ENCODE measurements around the gene PTH1R.

Gene PTH1R

DNA sequence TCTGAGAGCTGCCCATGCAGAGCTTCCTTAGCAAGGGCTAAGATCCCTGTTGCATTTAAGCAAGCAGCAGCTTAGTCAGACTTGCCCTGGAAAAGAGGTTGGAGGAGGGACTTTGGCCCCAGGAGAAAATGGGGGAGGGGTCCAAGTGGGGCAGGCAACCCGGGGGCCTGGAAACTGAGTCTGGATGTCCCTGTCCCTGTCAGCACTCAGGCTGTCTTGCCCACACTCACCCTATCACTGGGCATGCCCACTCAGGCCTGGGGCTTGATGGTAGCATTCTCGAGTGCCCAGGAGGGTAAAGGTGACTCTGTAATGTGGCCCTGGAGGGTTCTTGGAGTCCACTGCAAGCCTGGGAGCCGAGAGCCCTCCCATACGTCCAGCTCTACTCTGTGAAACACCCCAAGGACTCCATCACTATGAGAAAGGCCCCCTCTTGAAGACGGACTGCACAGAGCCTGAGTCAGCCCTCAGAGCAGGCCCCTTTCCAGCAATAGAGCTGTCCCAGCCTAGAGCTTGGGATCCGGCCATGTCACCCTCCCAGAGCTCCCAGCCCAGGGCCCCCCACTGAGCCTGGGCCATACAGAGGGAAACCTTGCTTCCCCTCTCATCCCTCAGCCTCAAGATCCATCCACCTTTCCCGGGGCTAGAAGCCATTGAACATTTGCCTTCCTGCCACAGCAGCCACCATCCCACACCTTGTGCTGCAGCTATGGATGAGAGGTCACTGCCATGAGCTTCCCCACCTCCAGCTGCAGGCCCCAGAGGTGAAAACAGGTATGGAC is 27.6 kb upstream of the PTH1R start:
- DNase-seq (ENCODE audit: low read depth in 4 of 4, low spot score in 1 of 4) = no peak

GRCh38 chr3:46850468-46850779 is 27.1 kb upstream of the PTH1R start:
- no peak for DNase-seq (ENCODE audit: low read depth in 4 of 4, low spot score in 1 of 4)

DNA sequence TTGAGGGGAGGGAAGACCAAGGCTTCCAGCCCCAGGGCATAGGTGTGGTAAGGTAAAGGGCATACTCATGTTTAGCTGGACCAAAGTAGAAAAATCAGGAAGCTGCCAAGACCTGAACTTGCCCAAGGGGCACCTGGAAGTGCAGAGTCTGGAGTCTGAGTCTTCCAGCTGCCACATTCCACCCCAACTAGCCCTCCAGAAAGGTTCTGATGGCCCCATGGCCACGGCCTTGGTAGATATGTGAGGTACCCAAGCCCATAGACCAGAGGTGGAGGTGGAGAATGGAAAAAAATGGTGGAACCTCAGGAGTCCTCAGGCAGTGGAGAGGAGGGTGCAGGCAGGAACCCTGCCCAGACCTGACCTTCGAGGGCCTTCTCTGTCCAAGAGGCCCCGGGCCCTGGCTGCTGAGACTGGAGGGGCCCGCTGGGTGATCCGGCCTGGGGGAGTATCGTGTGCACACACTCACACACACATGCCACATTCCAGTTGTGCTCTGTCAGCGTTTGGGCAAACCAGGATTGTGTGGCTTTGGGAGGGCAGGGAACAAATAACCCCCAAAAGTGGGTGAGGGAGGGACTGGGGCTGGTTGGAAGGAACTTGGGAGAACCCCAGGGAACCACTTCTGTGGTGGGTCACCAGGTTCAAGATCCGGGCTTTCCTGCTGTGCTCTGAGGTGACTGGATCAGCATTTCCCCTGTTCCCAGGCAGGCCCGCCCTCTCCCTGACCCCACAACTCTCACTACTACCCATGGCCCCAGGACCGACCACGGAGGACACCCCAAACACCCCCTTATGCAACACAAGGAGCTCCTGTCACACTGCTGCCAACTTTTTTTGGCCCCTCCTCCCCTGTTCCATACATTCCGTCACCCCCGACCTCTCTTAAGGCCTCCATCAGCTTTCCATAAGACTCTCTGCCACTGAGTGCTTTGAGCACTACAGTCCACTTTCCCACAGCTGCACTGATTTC is 25.9 kb upstream of the PTH1R start:
- DNase-seq (ENCODE audit: low read depth in 4 of 4, low spot score in 1 of 4) = no peak

DNA sequence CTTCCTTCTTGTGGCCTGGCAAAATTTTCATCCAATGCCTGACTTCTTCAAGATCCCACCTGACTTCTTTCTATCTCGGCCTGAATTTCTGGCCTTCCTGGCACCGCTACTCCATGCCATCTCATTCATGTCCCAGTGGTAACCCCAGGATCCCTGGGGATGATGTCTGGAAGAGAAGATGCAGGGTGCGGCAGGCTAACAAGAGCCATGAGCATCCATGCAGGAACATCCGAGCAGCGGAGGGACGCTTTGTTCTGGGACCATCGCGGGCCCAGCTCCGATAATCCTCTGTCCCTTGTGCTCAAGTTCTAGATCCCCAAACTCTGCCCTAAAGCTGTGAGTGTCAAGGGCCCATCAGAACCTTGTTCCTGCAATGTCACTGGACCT is 25.2 kb upstream of the PTH1R start:
- DNase-seq (ENCODE audit: low read depth in 4 of 4, low spot score in 1 of 4) = no peak

GRCh38 chr3:46852839-46853355 is 24.6 kb upstream of the PTH1R start:
- DNase-seq (ENCODE audit: low read depth in 4 of 4, low spot score in 1 of 4) = no peak

DNA sequence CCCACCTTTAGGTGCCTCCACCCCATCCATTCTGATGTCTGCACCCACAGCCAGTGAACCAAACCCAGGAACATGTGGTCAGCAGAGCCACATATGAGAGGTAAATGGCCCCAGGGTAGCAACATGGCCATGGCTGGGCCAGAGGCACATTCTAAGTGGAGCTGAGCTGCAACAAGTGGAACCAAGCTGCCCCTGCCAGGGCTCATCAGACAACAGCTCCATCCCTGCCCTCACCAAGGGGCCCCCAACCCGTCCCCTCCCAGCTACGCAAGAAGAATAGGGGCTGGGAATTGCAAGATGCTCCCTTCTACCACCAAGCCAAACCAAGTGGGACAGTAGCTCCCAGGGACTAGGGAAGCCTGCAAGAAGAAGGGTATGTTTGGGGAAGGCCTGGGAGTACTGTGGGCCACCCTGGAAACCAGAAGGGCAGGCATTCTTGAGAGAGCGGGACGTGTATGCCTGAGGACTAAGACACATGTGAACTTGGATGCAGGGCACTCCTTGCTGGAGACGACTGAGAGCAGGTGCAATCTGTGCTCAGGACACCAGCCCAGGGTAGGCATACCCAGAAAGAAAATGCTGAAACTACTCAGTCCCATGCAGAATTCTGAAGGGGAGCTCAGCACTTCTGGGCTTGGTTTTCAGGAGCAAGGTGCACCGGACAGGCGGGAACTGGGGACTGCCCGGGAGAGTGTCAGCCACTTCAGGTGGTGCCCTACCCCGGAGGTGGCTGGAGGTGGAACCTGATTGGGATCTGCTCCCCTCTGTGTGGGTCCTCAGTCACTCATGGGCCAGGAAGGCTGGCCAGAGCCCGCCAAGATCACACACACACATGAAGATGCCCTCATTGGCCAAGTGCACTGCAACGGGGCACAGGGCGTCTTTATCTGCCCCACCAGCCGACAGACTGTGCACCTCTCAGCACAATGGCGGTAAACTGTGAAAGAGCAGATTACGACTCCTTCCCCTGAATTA is 23.8 kb upstream of the PTH1R start:
- no peak for DNase-seq (ENCODE audit: low read depth in 4 of 4, low spot score in 1 of 4)

- DNase-seq (ENCODE audit: low read depth in 4 of 4, low spot score in 1 of 4) = no peak
Measured at GRCh38 chr3:46854555-46854991, 22.9 kb upstream of the PTH1R start.

- no peak for DNase-seq (ENCODE audit: low read depth in 4 of 4, low spot score in 1 of 4)
Measured at GRCh38 chr3:46856576-46857471, 20.7 kb upstream of the PTH1R start.

- DNase-seq (ENCODE audit: low read depth in 4 of 4, low spot score in 1 of 4) = no peak
Measured at GRCh38 chr3:46857485-46858341, 19.8 kb upstream of the PTH1R start.

- DNase-seq (ENCODE audit: low read depth in 4 of 4, low spot score in 1 of 4) = no peak
Measured at GRCh38 chr3:46858456-46858855, 19.1 kb upstream of the PTH1R start.

DNA sequence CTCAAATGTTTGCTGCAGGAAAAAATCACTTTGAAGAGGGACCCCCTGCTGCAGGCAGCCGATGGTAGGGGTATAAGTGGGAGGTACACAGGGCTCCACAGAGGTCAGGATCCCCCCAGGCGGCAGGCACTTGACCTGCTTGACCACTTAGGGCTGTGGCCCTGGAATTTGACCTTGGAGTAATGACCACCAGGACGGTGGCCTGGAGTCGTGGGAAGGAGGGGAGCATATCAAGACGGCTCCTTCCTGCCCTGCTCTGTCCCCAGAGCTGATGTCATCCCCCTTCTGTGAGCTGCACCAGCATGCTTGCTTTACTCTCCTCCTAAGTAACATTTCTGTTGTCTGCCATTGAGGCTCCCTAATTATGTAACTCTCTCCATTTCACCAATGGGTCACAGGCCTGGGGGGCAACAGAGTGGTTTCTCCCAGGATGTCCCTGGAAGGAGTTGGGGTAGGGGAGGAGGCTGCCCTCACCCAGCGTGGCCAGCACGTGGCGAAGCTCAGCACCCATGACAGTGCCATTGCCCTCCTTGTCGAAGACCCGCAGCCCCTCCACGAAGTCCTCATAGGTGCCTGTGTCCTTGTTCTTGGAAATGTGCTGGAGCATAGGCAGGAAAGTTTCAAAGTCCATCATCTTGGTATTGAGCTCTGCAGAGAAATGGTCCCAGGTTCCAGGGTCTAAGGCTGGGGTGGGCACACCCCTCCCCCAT is 18.4 kb upstream of the PTH1R start:
- DNase-seq (ENCODE audit: low read depth in 4 of 4, low spot score in 1 of 4) = no peak

DNA sequence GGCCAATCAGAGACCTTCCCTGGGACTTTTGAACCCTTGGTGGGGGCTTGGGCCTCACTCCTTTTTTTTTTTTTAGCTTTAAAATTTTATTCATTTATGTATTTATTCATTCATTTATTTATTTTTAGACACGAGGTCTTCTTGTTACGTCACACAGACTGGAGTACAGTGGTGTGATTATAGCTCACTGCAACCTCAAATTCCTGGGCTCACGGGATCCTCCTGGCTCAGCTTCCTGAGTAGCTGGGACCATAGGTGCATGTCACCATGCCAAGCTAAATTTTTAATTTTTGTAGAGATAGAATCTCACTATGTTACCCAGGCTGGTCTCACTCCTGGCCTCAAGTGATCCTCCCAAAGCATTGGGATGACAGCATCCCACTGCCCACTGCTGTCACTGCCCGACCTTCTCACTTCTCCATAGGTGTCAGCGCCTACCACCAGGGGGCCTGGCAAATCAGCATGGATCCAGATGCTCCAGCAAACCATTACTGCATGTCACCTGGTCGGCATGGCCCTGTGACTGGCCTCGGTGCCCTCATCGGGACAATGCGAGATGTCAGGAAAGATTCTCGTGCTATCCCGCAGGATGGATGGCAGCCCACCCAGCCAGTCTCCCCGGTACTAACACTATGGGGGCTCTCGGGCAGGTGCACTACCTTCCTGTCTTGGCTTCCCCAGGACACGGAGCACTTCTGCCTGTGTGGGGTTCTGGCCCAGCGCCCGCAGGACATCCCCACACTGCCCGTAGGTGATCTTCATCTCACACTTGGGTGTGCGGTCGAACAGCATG is 17.3 kb upstream of the PTH1R start:
- no peak for DNase-seq (ENCODE audit: low read depth in 4 of 4, low spot score in 1 of 4)

GRCh38 chr3:46860810-46861604 is 16.5 kb upstream of the PTH1R start:
- DNase-seq (ENCODE audit: low read depth in 4 of 4, low spot score in 1 of 4) = no peak

GRCh38 chr3:46861605-46862368 is 15.7 kb upstream of the PTH1R start:
- no peak for DNase-seq (ENCODE audit: low read depth in 4 of 4, low spot score in 1 of 4)

- no peak for DNase-seq (ENCODE audit: low read depth in 4 of 4, low spot score in 1 of 4)
Measured at GRCh38 chr3:46862369-46863025, 15.0 kb upstream of the PTH1R start.
